ENCODE measurements around the gene KATNAL1. TPM values are rescaled to one million over a fixed set of nuclear protein-coding genes. Genes with fewer than 3 reads are reported as not detected.

The KATNAL1 gene
- total RNA-seq, 1 experiment from 2014 or later = 14.2 TPM

DNA sequence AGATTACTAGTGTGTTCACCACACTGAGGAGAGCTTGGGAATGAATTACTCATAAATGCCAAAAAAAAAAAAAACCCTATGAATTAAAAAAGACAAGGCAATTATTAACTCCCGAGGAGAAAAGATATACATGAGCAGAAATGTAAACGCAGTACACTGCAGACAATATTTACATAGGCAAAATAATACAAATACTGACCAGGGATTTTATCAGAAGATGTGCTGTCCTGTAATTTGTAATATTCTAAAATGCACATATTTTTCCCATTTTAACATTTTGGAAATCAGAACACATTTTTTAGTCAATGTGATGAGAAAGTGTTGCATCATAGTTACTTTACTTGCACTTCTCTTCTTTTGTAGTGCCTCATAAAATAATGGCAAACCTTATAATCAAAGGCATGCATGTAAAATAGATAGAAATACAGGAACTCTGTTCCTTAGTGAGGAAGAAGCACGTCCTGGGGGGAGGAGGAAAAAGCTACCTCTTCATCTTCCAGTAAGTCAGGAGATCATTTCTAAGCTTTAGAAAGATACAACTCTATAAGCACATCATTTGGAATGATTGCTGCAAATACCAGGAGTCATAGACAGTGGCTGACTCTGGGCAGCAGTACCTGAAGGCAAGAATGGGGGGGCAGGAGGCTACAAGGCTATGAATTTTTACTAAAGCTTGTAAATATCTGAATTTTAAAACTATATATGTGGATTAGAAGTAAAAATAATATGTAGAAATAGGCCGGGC lies 46.3 kb upstream of the KATNAL1 start:
- no peak for TF ChIP-seq CBFB (CRISPR knock-in tag; IDR thresholded peaks at IDR 0.05; ENCODE audit: low read depth)
- H3K4me3 Mint-ChIP-seq = no peak overlapping the region
- POLR2A ChIA-PET = interaction anchor here (0.6 kb wide), 1 partner anchor 13 kb away, joined by 3 read pairs; no protein-coding TSS in a partner anchor
- DNase-seq (ENCODE audit: low spot score) (no peak), ATAC-seq (no peak)
- CTCF ChIA-PET = interaction anchor here (0.6 to 2.0 kb wide), 3 partner anchors 18 to 221 kb away, joined by 3 to 5 read pairs (median 3); no protein-coding TSS in a partner anchor
- H3K36me3 Mint-ChIP-seq = peaks cover 20% of the 10 kb centered on the region
- H3K4me1 Mint-ChIP-seq = peaks cover 13% of the 10 kb centered on the region
- H3K27me3 Mint-ChIP-seq (ENCODE audit: low read depth) = no peaks in the 10 kb centered on the region; the same call in 1 of the 2 replicates
- peaks cover 20% of the 10 kb centered on the region for H3K9me3 Mint-ChIP-seq
- no peak overlapping the region for H3K27ac Mint-ChIP-seq

GRCh38 chr13:30353060-30353459 lies 45.7 kb upstream of the KATNAL1 start:
- Mint-ChIP-seq H3K27me3 (ENCODE audit: low read depth) (no peaks in the 10 kb centered on the region; the same call in 1 of the 2 replicates), H3K27ac (no peak overlapping the region), H3K4me1 (peaks cover 13% of the 10 kb centered on the region), H3K4me3 (no peak overlapping the region), H3K36me3 (peaks cover 20% of the 10 kb centered on the region), H3K9me3 (peaks cover 20% of the 10 kb centered on the region)
- TF ChIP-seq GTF2I (CRISPR knock-in tag; conservative IDR thresholded peaks at IDR 0.05) (0 out of 2 replicates have a peak, but pooled peaks have one; percentile 49), GABPB1 (CRISPR knock-in tag; IDR thresholded peaks at IDR 0.05) (no peak)
- no peak for DNase-seq (ENCODE audit: low spot score)
- ChIA-PET CTCF (interaction anchor here (0.6 kb wide), 1 partner anchor 33 kb away, joined by 3 read pairs; no protein-coding TSS in a partner anchor), POLR2A (no interaction called here)
- no peak for ATAC-seq

DNA sequence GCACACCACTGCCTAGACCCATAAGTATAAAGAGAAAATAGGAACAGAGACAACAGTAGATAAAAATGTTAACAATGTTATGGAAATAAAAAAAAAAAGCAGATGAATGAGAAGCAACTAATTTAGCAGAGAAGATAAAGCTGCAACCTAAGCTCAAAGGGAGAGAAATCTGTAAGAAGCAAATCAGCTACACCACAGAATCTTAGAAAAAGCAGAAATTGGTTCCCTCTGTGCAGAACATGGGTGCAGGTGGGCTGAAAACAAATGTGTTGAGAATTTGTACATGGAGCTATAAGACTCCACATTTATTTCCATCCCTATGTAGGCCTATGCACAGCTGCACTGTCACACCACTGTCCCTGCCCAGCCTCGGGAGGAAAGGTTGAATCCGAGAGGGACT lies 44.8 kb upstream of the KATNAL1 start:
- no peak overlapping the region for H3K27ac Mint-ChIP-seq
- ChIA-PET POLR2A (no interaction called here), CTCF (interaction anchor here (0.6 to 1.6 kb wide), 2 partner anchors 220 to 428 kb away, joined by 3 to 4 read pairs; no protein-coding TSS in a partner anchor)
- H3K9me3 Mint-ChIP-seq = peaks cover 20% of the 10 kb centered on the region
- ATAC-seq (no peak), DNase-seq (ENCODE audit: low spot score) (no peak)
- peaks cover 13% of the 10 kb centered on the region for H3K4me1 Mint-ChIP-seq
- TF ChIP-seq FOXJ3 (CRISPR knock-in tag; IDR thresholded peaks at IDR 0.05; ENCODE audit: borderline replicate concordance) = no peak
- TF ChIP-seq NFATC4 (CRISPR knock-in tag; IDR thresholded peaks at IDR 0.05) = no peak
- TF ChIP-seq STAT6 (CRISPR knock-in tag; conservative IDR thresholded peaks at IDR 0.05; ENCODE audit: low read depth) = no peak
- TF ChIP-seq CREM (CRISPR knock-in tag; IDR thresholded peaks at IDR 0.05) = no peak
- no peak for TF ChIP-seq NFYB (CRISPR knock-in tag; conservative IDR thresholded peaks at IDR 0.05; ENCODE audit: low read depth)
- TF ChIP-seq GRHL2 (CRISPR knock-in tag; IDR thresholded peaks at IDR 0.05; ENCODE audit: insufficient replicate concordance, severe bottlenecking) = no peak
- TF ChIP-seq ZNF425 (CRISPR knock-in tag; conservative IDR thresholded peaks at IDR 0.05) = no peak
- TF ChIP-seq ETV6 (CRISPR knock-in tag; IDR thresholded peaks at IDR 0.05) = no peak
- TF ChIP-seq, protein P1, sequence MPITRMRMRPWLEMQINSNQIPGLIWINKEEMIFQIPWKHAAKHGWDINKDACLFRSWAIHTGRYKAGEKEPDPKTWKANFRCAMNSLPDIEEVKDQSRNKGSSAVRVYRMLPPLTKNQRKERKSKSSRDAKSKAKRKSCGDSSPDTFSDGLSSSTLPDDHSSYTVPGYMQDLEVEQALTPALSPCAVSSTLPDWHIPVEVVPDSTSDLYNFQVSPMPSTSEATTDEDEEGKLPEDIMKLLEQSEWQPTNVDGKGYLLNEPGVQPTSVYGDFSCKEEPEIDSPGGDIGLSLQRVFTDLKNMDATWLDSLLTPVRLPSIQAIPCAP (CRISPR knock-in tag; IDR thresholded peaks at IDR 0.05) = no peak
- no peak for TF ChIP-seq IRF2 (CRISPR knock-in tag; IDR thresholded peaks at IDR 0.05; ENCODE audit: borderline replicate concordance, low read depth)
- no peak for TF ChIP-seq ZNF317 (CRISPR knock-in tag; IDR thresholded peaks at IDR 0.05; ENCODE audit: borderline replicate concordance, low read depth)
- TF ChIP-seq ZSCAN18 (CRISPR knock-in tag; IDR thresholded peaks at IDR 0.05) = no peak
- no peak for TF ChIP-seq NFE2L1 (CRISPR knock-in tag; IDR thresholded peaks at IDR 0.05)
- TF ChIP-seq NR3C1 (CRISPR knock-in tag; conservative IDR thresholded peaks at IDR 0.05; ENCODE audit: low read depth) = no peak
- no peak for TF ChIP-seq SOX15 (CRISPR knock-in tag; IDR thresholded peaks at IDR 0.05)
- no peak for TF ChIP-seq ZBTB21 (CRISPR knock-in tag; IDR thresholded peaks at IDR 0.05; ENCODE audit: borderline replicate concordance)
- TF ChIP-seq, protein P2, sequence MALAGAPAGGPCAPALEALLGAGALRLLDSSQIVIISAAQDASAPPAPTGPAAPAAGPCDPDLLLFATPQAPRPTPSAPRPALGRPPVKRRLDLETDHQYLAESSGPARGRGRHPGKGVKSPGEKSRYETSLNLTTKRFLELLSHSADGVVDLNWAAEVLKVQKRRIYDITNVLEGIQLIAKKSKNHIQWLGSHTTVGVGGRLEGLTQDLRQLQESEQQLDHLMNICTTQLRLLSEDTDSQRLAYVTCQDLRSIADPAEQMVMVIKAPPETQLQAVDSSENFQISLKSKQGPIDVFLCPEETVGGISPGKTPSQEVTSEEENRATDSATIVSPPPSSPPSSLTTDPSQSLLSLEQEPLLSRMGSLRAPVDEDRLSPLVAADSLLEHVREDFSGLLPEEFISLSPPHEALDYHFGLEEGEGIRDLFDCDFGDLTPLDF (CRISPR knock-in tag; IDR thresholded peaks at IDR 0.05) = no peak
- no peak for TF ChIP-seq ZNF416 (CRISPR knock-in tag; IDR thresholded peaks at IDR 0.05)
- peaks cover 20% of the 10 kb centered on the region for H3K36me3 Mint-ChIP-seq
- H3K4me3 Mint-ChIP-seq = no peak overlapping the region
- no peaks in the 10 kb centered on the region; the same call in 1 of the 2 replicates for H3K27me3 Mint-ChIP-seq (ENCODE audit: low read depth)

All from WTC11 (cell line).